DMS53 treated with DMSO at 0.1 percent for 48 hours (cell line): ENCODE results near the gene PLD1.
"Not testable (repeated sequence)": the region's sequence is repeated elsewhere in the genome, so short reads cannot be mapped to it uniquely, and the experiment has no call there.

Experiments used
- DNase-seq: peaks from one replicate; lab custom pipeline; 2025; ENCODE audit not compliant: unreplicated experiment; lab: John Stamatoyannopoulos, UW

PLD1 gene, protein sequence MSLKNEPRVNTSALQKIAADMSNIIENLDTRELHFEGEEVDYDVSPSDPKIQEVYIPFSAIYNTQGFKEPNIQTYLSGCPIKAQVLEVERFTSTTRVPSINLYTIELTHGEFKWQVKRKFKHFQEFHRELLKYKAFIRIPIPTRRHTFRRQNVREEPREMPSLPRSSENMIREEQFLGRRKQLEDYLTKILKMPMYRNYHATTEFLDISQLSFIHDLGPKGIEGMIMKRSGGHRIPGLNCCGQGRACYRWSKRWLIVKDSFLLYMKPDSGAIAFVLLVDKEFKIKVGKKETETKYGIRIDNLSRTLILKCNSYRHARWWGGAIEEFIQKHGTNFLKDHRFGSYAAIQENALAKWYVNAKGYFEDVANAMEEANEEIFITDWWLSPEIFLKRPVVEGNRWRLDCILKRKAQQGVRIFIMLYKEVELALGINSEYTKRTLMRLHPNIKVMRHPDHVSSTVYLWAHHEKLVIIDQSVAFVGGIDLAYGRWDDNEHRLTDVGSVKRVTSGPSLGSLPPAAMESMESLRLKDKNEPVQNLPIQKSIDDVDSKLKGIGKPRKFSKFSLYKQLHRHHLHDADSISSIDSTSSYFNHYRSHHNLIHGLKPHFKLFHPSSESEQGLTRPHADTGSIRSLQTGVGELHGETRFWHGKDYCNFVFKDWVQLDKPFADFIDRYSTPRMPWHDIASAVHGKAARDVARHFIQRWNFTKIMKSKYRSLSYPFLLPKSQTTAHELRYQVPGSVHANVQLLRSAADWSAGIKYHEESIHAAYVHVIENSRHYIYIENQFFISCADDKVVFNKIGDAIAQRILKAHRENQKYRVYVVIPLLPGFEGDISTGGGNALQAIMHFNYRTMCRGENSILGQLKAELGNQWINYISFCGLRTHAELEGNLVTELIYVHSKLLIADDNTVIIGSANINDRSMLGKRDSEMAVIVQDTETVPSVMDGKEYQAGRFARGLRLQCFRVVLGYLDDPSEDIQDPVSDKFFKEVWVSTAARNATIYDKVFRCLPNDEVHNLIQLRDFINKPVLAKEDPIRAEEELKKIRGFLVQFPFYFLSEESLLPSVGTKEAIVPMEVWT

DNA sequence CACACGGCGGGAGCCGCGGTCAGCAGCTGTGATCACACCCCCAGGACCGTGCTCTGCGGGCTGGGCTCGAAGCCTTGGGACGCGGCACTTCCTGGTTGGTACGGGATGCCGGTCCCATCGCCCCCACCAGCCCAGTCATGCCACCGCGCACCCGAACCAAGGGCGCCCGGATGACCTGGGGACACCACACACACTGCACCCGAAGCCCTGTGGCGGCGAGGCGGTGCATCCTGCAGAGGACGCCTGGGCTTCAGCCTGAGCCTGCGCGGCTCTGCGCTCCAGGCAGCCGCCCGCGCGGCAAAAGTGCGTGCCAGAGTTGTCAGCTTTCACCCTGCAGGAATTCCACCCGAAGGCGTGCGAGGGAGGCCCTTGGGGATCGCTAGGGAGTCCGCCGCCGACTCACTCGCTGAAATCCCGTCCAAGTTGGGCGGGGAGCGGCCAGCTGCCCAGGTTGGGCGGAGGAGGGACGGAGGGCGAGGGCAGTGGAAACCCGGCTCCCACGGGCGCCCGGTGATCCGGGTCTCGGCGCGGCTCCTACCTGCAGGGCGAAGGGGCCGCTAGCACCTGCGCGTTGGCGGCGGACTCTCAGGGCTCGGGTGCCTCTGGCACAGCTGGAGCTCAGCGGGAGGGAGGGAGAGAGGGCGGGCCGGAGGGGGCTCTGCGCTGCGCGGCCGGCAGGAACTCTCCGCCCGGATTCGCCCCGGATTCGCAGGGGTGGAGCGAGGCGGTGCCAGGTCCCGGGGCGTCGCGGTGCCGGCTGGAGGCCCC lies at the start of gene PLD1:
Gene PLD1 (minus strand): TSS at position 623 of the 768 bp plus-strand sequence. CDS start 72,432 bp downstream, outside the sequence.
- peak; percentile 78 for DNase-seq

DNA sequence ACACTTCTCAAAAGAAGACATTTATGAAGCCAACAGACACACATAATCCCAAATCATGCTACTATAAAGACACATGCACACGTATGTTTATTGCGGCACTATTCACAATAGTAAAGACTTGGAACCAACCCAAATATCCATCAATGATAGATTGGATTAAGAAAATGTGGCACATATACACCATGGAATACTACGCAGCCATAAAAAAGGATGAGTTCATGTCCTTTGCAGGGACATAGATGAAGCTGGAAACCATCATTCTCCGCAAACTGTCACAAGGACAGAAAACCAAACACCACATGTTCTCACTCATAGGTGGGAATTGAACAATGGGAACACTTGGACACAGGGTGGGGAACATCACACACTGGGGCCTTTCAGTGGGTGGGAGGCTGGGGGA lies 48.5 kb upstream of the PLD1 start:
- DNase-seq, result not testable (repeated sequence)

DNA sequence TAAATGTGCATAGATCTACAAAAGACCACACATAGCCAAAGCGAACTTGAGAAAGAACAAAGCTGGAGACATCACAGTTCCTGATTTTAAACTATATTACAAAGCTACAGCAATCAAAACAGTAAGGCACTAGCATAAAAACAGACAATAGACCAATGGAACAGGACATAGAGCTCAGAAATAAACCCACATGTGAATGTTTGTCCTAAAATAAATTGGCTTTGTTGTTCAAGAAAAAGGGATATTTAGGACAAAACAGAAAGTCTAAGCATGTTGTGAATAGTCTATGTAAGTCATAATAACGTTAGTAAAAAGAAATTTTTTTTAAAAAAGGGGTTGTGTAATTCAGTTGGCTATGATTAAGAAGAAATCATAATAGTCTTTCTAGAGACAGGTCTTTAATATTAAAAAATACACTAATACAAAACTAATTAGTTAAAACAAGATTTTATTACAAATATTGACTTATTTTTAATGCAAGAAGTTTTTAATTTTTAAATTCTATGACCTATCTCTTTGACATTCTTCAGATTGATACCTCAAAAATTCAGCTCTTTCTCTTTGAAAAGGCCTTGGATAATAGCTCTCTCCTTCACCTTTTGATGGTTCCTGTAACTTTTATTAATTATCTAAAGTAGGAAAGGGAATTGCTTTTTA lies 44.5 kb upstream of the PLD1 start:
- no peak for DNase-seq

DNA sequence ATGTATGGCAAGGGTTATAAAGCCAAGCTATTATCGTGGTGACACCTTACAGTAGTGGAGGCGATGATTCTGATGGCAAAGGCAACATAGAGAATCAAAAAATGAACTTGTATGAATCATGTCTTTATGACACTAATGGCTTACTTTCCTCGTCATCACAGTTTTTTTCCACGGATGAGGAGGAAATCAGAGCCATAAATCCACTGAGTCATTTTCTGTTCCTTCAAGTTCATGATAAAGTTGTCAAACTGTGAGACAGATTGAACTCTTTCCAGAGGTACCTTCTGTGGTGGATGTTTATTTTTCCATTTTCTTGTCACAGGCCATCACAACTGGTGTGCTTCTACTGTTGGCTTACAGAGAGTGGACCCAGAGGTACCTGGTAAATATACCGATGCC lies 41.4 kb upstream of the PLD1 start:
- DNase-seq, result no peak

DNA sequence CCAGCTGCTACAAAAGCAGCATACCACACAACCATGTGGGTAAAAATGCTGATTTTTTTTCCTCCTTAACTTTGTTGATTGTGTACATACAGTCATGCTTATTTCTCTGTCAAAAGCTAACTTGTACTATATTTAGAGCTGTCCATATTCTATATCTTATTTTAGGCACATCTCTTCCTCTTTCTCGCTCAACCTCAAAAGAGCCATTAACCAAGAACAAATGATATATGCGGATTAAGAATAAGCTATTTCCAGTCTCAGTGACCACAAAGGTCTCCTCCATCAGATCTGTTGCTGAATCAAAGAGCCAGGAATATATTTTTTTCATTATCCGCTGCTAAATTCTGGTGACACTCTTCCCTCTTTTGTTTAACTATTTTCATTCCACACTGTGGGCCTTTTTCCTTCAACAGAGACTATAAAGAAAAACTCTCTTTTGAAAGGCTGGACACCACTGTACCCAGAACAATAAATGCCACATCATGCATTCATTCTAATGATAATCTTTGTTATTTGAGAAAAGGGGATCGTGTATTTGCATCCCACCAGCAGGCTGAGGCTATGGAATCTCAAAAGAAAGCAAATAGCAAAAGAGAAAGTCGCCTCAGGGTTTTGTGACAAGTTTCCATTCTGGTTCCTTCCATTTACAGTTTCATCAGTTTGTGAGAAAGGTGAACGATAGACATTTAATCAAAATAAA lies 40.8 kb upstream of the PLD1 start:
- no peak for DNase-seq

DNA sequence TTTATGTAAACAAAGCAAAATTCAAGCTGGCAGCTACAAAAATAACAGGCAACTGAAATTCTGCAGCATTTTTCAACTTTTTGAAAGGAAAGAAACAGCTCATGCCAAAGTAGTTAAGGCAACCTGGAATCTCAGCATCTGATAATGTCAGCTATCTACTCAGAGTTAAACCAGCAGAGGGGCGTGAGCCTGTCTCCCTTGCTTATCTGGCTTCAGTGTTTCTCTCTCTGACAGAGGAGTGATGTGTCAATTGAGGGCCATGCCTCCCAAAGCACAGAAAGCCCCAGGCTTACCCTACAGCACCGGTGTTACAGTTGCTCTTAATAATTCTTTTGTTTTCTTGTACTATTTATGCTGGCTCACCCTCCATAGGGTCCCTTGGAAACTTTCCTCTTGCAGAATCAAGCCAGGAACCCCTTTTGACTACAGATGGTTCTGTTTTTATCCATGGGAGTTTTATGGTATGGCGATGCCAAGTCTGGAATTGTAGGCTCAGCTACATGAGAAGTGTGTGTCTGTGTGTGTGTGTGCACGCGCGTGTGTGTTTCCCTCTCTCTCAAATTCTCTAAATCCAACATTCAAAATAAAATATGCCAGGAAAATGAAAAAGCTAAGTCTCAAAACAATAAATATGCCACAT lies 40.2 kb upstream of the PLD1 start:
- DNase-seq, result no peak

DNA sequence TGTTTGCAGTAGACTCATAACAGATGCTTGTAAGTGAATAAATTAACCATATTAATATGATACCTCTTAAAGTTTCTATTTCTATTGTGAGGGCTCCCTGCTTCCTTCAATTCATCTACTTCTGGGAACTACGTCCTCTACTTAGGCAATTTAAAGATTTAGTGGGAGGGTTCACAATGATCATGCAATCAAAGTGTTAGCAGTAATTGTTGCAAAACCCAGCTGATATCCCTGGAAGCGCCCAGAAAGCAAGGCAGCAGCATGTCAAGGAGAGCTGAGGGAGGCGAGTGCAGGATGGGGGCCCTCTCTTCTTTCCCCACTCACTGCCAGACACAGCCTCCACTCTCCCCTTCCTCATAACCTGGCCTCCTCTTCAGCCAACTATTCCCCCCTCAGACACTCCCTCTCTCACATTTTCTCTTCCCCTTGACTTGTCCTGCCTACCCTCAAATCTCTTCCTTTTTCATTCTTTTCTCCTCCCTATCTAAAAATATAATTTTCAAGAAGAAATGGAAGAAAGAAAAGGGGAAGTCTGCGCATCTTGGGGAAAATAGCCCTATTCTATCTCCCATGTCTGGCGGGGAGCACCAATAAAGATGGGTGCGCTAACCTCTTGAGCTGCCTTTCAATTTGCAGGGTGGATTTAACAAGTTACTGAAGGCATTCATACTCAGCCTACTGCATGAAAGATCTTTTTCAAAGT lies 39.5 kb upstream of the PLD1 start:
- no peak for DNase-seq

DNA sequence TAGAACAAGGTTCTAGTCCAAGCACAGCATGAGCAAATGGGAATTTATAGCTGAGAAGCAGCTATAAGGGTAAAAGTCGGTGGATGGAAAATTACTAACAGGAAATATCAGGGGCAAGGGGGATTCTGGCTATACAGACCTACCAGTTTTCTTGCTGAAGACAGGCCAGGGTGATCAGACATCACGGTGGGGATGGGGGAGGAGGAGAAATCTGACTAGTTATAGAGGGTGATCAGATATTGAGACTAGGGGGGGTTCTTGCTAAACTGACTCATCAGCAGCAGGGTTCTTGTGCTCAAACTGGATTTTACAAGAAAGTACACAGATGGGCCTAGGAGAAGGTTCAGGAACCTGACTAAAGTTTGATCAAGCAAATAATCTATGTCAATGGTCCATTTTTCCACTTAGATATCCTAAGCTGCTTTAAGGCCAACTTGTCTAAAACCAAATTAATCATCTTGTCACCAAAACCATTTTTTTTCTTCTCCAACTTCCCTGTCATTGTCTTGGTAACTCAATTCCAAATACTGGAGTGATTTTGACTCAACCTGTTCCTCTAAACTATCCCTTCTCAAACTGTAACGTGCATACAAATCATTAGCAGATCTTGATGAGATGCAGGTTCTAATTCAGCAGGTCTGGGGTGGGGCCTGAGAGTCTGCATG lies 37.4 kb upstream of the PLD1 start:
- no peak for DNase-seq

DNA sequence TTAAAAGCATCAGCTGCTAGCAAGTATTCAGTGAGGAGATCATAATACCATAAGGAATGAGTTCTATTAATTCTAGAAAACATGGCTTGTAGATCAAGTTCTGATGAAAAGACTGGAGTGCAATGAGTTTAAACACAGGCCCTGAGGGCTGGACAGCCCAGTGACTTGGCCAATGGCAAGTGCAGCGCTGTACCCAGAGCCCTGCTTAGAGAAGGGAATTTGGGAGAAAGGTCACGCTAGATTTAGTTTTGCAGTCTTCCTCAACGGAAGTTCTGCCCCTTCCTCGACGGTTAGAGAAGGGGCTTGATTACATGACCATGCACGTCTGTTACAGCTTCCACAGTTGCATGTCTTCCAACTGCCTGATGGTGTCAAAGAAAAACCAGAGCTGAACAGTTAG lies 36.9 kb upstream of the PLD1 start:
- DNase-seq, result no peak

DNA sequence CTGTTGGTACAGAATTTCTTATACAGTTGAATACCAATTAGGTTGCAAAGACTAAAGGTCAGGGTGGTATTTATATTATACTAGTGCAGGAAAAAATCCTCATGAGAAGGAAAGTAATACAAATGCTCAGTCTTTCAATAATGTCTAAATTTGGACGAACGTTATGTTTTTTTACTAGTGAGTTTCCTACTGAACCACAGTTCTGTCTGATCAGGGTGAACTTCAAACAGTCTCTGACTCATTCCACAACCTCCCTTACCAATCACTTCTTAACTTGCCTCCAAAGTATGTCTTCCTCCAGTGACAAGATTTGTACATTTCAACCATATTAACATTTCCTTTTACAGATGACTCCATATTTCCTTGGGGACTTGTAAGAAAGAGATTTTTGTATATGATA lies 36.3 kb upstream of the PLD1 start:
- DNase-seq, result no peak

DNA sequence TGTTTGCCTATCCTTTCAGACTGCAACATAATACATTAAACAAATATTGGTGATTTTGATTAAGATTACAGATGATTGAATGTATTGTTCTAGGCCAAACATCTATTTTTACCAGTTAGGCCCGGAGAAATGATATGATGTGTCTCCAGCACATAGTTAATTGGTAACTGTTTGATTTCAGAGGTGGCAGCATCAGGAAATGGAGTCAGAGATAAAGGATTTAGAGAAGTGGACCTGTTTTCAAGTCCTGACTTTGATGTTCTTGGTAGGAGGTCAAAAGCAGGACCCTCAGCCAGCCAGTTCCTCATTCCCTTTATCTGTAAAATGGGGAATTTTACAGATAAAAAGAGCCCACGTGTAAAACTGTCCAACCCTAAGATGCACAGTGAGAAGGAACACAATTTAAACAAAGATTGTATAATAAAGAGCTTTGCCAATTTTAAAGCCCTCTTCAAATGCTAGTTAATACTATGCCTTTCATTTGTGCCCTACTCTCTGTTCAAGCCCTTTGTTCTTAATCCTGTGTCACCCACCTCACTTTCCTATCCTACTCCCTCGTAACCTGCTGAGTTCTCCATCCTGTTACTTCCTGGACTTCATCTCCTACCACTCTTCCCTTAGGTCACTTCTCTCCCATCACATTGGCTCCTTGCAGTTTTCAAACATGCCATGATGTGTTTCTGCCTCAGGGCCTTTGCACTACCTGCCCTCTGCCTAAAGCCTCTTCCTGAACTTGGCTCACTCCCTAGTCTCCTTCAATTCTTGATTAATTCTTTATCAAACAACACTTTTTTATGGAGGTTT lies 35.4 kb upstream of the PLD1 start:
- DNase-seq, result no peak

DNA sequence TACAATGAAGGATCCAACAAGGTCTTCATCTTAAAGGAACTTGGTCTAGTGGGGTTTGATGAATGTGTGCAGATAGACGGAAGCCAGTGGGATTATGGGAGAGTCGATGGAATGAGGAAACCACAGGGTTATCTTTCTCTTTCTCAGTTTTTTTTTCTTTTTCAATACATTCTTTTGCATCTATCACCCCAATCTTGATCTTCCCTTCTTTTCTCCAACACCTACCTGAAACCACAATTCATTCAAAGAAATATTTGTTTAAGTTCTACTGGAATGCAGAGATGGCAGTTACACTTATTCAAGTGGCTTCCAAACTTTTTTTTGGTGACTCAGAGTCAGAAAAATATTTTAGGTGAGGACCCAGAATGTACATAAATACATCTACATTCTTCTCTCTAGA lies 34.6 kb upstream of the PLD1 start:
- DNase-seq, result no peak

DNA sequence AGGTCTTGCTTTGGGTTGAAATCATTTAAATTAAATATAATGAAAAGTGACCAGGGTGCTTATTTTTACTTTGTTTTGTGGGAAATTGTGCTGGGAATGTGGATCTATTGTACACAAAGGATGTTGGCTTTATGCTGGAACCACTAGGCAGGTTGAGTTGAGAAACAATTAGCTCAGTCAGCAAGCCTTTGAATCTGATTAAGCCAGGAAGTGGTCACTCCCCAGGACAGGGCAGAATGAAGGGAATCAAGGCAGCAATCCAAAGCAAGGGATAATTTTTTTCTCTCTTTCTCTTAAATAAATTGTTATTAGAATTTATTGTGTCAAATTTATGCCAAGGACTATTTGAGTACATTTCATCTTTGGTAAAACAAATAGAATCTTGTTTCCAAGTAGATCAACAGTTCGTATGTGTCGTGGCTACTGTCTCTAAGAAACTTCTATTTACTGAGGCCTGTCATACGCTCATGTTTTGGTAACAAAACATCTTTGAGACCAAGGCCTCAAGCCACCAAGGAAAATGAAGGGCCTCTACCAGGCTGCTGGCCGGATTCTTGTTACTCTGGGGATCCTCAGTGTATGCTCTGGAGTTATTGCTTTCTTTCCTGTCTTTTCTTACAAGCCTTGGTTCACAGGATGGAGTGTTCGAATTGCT lies 32.7 kb upstream of the PLD1 start, which contains the start of gene TMEM212:
Gene TMEM212 (plus strand): TSS at position 486 of the 655 bp plus-strand sequence. CDS start 35 bp downstream, at position 521.
- DNase-seq, result no peak

DNA sequence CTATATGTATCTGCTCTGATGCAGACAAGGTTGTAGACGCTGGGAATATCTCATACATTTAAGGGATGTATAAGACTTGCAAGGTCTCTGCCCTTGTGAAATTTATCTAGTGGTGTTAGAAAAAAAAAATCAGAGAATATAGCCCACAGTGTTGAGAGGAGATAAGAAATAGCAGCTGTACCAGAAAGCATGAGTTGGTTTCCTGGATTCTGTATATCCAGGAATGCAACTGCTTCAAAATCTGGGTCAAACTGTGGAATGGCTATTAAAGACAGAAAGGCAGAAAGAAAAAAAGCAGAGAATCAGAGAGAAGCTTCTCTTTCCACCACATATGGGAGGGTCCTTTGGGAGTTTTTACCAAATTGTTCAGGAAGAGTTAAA lies 31.3 kb upstream of the PLD1 start:
- DNase-seq, result no peak

DNA sequence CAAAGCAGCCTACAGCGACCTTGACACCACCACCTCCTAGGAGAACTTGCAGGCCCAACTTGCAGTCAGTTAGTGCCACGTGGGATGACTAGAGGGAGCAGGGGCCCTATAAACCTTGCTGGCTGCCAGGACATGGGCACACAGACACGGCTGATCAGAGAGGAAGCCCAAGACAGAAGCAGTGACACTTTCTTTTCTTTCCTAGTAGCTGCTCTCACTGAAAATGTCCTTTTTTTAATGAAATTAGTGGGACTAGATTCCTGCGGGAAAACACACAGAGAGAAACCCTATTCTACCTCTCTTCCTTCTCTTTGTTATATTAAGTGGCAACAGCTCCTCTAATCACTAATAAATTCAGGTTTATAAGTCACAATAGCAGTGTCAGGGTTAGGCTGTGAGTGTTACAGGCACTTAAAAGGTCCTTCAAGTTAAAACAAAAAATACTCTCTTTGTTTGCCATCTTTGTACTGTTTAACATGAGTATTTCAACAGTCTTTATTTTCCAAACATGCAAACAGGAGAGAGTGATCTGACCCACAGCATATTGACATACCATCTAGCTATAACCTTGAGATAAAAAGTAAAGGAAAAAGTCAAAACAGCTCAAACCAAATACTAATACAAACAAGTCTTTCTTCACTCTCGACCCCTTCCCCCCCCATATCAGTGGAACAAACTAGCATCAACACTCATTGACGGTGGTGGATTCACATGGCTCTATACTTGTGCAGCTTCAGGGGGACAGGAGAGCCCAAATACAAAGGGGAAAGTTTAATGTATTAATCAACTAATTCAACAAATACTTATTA lies 30.7 kb upstream of the PLD1 start:
- no peak for DNase-seq

DNA sequence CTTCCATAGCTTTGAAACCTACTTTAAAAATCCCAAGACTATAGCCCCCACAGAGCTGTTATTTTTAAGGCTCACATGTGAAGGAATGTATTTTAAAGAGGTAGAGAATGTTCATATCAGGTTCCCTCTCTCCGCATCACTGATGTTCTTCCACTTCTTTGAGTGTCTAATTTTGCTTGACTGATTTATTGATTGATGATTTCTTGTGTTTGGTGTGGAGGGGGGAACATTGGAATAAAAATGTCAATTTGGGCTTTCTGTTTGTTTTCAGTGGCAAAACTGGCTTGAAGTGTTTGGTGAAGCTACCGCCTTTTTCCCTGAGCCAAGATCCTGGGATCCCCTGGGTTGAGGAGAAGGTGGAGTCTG lies 30.1 kb upstream of the PLD1 start:
- DNase-seq, result no peak
